ENCODE results near the gene TAP2. TPM values are rescaled to one million over a fixed set of nuclear protein-coding genes. Genes with fewer than 3 reads are reported as not detected.

The TAP2 gene
- polyA plus RNA-seq, 1 experiment, result 15.4 TPM

- no peaks in the 10 kb centered on the region; the same call in 1 of the 2 replicates for H3K9me3 ChIP-seq (ENCODE audit: control insufficient read depth, insufficient read depth, low read length)
- H3K27ac ChIP-seq (ENCODE audit: low read depth, low read length), result peak overlapping the region; percentile 21
- peak overlapping the region; percentile 92 for H3K4me3 ChIP-seq (ENCODE audit: low read depth, low read length)
- DNase-seq (ENCODE audit: low read depth, low spot score), result no peak
- TF ChIP-seq CTCF (IDR thresholded peaks at IDR 0.05; ENCODE audit: low read depth, low read length), result no peak
- ChIA-PET POLR2A (interaction anchor here (0.9 to 2.2 kb wide), 7 partner anchors 12 to 136 kb away, joined by 3 to 25 read pairs (median 5); partner anchors contain the start of genes PSMB9 and TAP1), CTCF (interaction anchor here (0.8 to 6.8 kb wide), 26 partner anchors 13 to 582 kb away, joined by 3 to 271 read pairs (median 8); partner anchors contain the start of genes BRD2, HLA-DMA, PSMB9 and TAP1)
- no peaks in the 10 kb centered on the region for H3K27me3 ChIP-seq (ENCODE audit: control insufficient read depth, insufficient read depth, low read length)
Measured at GRCh38 chr6:32837651-32838113, 857 bp downstream of the TAP2 start.

- Histone ChIP-seq H3K4me3 (ENCODE audit: low read depth, low read length) (no peak overlapping the region), H3K27ac (ENCODE audit: low read depth, low read length) (no peak overlapping the region), H3K9me3 (ENCODE audit: control insufficient read depth, insufficient read depth, low read length) (no peaks in the 10 kb centered on the region; the same call in 1 of the 2 replicates), H3K27me3 (ENCODE audit: control insufficient read depth, insufficient read depth, low read length) (no peaks in the 10 kb centered on the region)
- DNase-seq (ENCODE audit: low read depth, low spot score), result no peak
- TF ChIP-seq CTCF (IDR thresholded peaks at IDR 0.05; ENCODE audit: low read depth, low read length), result no peak
- ChIA-PET CTCF (interaction anchor here (3.8 to 6.8 kb wide), 2 partner anchors 18 to 33 kb away, joined by 99 to 271 read pairs; partner anchors contain the start of genes PSMB9 and TAP1), POLR2A (no interaction called here)
Measured at GRCh38 chr6:32836873-32837272, 1.7 kb downstream of the TAP2 start.

- DNase-seq (ENCODE audit: low read depth, low spot score), result no peak
- no peaks in the 10 kb centered on the region for H3K27me3 ChIP-seq (ENCODE audit: control insufficient read depth, insufficient read depth, low read length)
- CTCF ChIA-PET, result interaction anchor here (0.6 kb wide), 1 partner anchor 24 kb away, joined by 3 read pairs; no protein-coding TSS in a partner anchor
Measured at GRCh38 chr6:32835167-32835893, 3.2 kb downstream of the TAP2 start.

GRCh38 chr6:32833664-32834063 is 4.9 kb downstream of the TAP2 start:
- Histone ChIP-seq H3K9me3 (ENCODE audit: control insufficient read depth, insufficient read depth, low read length) (no peaks in the 10 kb centered on the region; the same call in 1 of the 2 replicates), H3K27ac (ENCODE audit: low read depth, low read length) (no peak overlapping the region), H3K4me3 (ENCODE audit: low read depth, low read length) (no peak overlapping the region), H3K27me3 (ENCODE audit: control insufficient read depth, insufficient read depth, low read length) (no peaks in the 10 kb centered on the region)
- POLR2A ChIA-PET, result no interaction called here
- TF ChIP-seq CTCF (IDR thresholded peaks at IDR 0.05; ENCODE audit: low read depth, low read length), result no peak
- no peak for DNase-seq (ENCODE audit: low read depth, low spot score)
- CTCF ChIA-PET, result interaction anchor here (1.9 kb wide), 1 partner anchor 34 kb away, joined by 8 read pairs; no protein-coding TSS in a partner anchor

More at GRCh38 chr6:32835167-32835893, 3.2 kb downstream of the TAP2 start:
- Histone ChIP-seq H3K27ac (ENCODE audit: low read depth, low read length) (no peak overlapping the region), H3K4me3 (ENCODE audit: low read depth, low read length) (no peak overlapping the region), H3K9me3 (ENCODE audit: control insufficient read depth, insufficient read depth, low read length) (no peaks in the 10 kb centered on the region; the same call in 1 of the 2 replicates)
- POLR2A ChIA-PET, result no interaction called here
- no peak for TF ChIP-seq CTCF (IDR thresholded peaks at IDR 0.05; ENCODE audit: low read depth, low read length)

GRCh38 chr6:32832535-32832934 is 6.0 kb downstream of the TAP2 start:
- POLR2A ChIA-PET, result no interaction called here
- DNase-seq (ENCODE audit: low read depth, low spot score), result no peak
- H3K27me3 ChIP-seq (ENCODE audit: control insufficient read depth, insufficient read depth, low read length), result no peaks in the 10 kb centered on the region
- H3K27ac ChIP-seq (ENCODE audit: low read depth, low read length), result no peak overlapping the region
- TF ChIP-seq CTCF (IDR thresholded peaks at IDR 0.05; ENCODE audit: low read depth, low read length), result no peak
- no peaks in the 10 kb centered on the region for H3K9me3 ChIP-seq (ENCODE audit: control insufficient read depth, insufficient read depth, low read length)
- CTCF ChIA-PET, result interaction anchor here (0.7 to 1.9 kb wide), 2 partner anchors 21 to 35 kb away, joined by 3 to 8 read pairs; partner anchors contain the start of gene TAP1
- H3K4me3 ChIP-seq (ENCODE audit: low read depth, low read length), result no peak overlapping the region

Measured in AG04450 (cell line).